Superior temporal gyrus (tissue), 1 donor: Measurements from ENCODE around the gene SLC9A6.
"Not testable (repeated sequence)": the region's sequence is repeated elsewhere in the genome, so short reads cannot be mapped to it uniquely, and the experiment has no call there.

Source experiments
- DNase-seq: peaks from one replicate; pipeline ENCODE4 v3.0.0-alpha.2; 2016; ENCODE audit errors: extremely low spot score

The SLC9A6 gene

DNA sequence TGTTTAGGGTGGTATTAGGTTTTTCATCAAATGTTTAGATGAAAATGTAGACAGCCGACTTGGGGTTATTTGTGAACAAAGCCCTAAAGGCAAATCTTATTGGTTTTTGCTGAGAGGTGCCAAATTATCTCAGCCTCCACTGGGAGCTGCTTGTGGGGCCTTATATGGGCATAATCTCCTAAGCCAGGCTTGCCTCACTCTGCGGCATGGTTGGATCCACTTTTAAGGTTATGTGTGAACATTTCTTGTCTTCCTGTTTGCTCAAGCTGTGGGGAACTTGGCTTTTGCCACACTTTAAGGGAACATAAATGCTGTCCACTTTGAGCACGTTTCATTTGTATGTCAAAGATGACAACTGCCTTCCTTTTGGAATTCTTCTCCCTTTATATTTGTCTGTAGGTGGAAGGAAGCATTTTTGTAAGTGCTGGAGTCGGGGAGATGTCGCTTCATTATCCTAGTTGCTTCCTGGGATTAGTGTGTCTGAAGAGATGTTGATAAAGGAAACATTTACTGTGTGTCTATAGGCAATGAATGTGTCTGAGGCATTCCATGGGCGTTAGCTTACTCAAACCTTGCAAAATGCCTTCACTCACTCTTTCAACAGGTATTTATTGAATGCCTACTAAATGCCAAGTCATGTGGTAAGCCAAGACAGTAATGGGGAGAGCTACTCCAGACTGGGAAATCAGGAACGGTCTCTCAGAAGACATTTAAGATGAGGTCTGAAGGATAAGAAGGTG is 78.3 kb downstream of the SLC9A6 start:
- DNase-seq, result no peak

GRCh38 chrX:136064661-136065043 is 79.4 kb downstream of the SLC9A6 start:
- no peak for DNase-seq

- peak; percentile 16 for DNase-seq
Observed at GRCh38 chrX:136065044-136065671, 79.9 kb downstream of the SLC9A6 start.

DNA sequence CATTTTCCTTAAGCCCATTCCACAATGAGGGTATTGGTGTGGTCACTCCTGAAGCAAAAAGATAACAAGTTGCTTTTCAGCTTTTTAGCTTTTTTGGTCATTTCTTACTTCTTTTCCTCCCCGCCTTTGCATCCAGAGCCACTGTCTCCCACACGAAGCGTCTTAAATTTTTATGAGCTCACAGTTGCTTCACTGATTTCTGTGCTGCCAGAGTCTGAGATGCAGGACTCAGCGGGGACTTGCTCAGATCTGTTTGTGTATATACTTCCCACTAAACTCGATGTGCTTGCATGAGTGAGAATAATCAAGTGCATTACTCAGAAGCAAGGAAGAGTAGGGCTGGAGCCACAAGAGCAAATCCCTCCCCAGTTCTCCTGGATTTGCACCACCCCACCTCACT is 81.9 kb downstream of the SLC9A6 start:
- peak; percentile 10 for DNase-seq

DNA sequence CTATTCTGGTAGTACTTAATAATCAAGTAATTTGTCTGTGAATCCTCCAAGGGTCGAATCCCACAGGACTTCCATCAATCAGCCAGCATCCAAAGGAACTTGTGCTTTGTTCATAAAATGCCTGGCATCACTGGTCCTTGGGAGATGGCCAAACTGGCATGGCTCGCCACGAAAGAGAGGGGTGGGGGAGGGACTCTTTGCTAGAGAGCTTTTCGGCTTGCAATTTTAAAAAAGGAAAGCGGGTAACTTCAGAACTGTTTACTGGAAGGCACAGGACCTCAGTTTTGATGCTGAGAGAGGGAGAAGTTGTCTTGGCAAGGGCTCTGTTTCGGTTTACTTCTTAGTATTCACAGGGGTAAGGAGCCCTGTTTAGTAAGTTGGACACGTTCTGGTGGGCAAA is 82.7 kb downstream of the SLC9A6 start:
- peak; percentile 17 for DNase-seq

DNA sequence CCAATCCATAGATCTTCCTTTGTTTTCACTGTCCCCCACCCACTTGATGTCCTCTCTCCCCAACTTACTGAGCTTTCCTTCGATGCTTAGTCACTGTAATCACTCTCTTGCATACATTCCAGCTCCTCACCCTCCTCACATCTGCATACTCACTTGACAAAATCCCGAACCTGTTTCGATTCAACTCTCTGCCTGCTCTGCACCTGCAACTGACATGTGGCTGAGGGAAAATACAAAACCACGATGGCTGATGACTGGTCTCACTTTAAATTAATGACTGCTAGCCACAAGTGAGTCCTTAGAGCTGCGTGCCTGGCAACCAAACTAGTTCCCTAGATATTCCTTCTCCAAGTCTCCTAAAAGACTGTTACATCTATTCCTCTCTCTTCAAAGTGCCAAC is 91.7 kb downstream of the SLC9A6 start:
- DNase-seq, result no peak

DNA sequence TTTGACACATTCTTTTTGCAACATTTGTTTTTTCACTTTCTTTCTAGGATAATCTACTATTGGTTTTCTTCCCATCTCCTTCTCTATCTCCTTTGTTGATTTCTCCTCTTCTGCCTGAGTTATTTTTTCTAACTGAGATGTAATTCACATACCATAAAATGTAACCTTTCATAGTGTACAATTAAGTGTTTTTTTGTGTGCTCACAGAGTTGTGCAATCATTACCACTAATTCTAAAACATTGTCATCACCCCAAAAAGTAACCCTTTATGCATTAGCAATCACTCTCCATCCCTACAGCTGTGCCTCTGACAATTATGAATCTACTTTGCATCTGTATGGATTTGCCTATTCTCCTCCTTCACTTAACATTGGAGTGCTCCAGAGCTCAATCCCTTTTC is 95.5 kb downstream of the SLC9A6 start:
- DNase-seq, result no peak

- no peak for DNase-seq
Observed at GRCh38 chrX:136086521-136086920, 101.3 kb downstream of the SLC9A6 start.

- DNase-seq, result not testable (repeated sequence)
Observed at GRCh38 chrX:136091898-136092297, 106.7 kb downstream of the SLC9A6 start.

- no peak for DNase-seq
Observed at GRCh38 chrX:136094962-136095361, 109.7 kb downstream of the SLC9A6 start.
